PFSK-1 (cell line): Measurements from ENCODE around the gene SNAI1.

Experiments
- POLR2AphosphoS5 ChIP-seq: IDR thresholded peaks from 2 replicates; pipeline ENCODE4 v1.6.1; 2012; ENCODE audit warnings: low read depth, mild to moderate bottlenecking, control low read depth, low read length, moderate library complexity
- REST ChIP-seq, 2 experiments: IDR thresholded peaks; 2 replicates each; pipeline versions ENCODE4 v1.6.1 to v1.8.0; 2011 to 2012; ENCODE audit warnings: low read depth in 2 of 2, low read length in 2 of 2, control low read depth in 1 of 2, inconsistent platforms in 1 of 2, mild to moderate bottlenecking in 1 of 2, moderate library complexity in 1 of 2; ENCODE audit not compliant: insufficient read depth in 1 of 2
- SIN3A ChIP-seq: IDR thresholded peaks from 2 replicates; pipeline ENCODE4 v1.6.1; 2012; ENCODE audit warnings: mild to moderate bottlenecking, low read length, moderate library complexity, borderline replicate concordance; ENCODE audit not compliant: insufficient read depth

GRCh38 chr20:49969946-49970345, 12.8 kb upstream of the SNAI1 start:
- TF ChIP-seq SIN3A (no peak), REST (IDR thresholded peaks at IDR 0.05; ENCODE audit: insufficient read depth in 1 of 2, low read depth in 2 of 2, low read length in 2 of 2) (no peak), POLR2AphosphoS5 (no peak)
